Stimulated activated CD4-positive, alpha-beta T cell treated with anti-CD3 and anti-CD28 coated beads, Interleukin-2, amount 100 ng/mL, for 24 hours (primary cell): ENCODE data around the gene NDRG3.

Experiments
- DNase-seq, 2 donors: peaks; one replicate each; pipeline ENCODE4 v3.0.0-alpha.2; 2020

NDRG3 gene

DNA sequence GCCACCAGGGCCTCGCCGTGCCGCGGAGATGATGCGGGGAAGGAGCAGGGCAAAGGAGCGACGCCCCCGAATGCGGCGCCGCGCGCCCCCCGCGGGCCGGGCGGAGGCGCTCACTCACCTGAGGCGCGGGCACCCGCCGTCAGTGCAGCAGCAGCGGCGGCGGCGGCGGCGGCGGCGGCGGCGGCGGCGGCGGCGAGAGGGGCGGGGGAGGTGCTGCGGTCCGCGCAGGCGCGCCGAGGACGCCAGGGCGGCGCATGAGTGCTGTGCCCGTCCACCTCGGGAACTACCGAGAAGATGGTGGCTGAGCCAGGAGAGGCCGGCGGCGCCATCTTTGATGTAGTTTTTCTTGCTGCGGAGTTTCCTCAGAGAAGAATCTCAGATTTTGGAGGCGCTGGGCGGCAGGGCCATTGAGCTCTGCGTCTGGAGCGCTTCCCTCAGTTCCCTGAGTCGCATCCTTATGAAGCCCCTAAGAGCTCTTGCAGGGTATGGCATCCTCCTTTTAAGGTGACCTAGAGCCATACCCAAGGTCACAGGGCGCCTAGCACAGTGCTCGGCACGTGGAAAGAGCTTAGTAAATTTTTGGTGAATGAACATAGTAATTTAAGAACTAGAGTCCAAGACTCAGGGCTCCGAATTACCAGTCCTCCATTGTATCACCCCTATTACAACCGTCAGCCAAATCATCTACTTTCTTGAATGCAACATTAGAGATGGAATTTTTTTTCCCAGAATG is at the start of gene NDRG3:
NDRG3 (minus strand) TSS at position 164 of the 733 bp plus-strand sequence. CDS start 24,355 bp downstream, outside the sequence.
- peak; percentile 90 to 92 for DNase-seq

DNA sequence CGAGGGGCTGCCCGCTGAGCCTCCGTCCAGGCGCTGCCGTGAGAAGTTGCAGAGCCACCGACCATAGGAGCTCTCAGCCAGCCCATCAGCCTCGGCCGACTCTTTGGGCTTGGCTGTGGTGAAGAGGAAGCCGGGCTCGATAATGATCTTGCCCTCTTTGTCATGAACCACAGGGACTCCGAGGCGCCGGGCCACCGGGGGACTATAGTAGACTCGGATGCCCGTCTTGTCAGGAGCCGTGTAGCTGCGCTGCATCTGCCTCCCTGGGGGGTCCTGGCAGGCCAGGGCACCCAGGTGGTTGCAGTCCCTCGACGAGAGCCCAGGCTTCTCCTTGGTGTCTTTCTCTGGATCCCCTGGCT is 48.2 kb upstream of the NDRG3 start:
- no peak for DNase-seq

DNA sequence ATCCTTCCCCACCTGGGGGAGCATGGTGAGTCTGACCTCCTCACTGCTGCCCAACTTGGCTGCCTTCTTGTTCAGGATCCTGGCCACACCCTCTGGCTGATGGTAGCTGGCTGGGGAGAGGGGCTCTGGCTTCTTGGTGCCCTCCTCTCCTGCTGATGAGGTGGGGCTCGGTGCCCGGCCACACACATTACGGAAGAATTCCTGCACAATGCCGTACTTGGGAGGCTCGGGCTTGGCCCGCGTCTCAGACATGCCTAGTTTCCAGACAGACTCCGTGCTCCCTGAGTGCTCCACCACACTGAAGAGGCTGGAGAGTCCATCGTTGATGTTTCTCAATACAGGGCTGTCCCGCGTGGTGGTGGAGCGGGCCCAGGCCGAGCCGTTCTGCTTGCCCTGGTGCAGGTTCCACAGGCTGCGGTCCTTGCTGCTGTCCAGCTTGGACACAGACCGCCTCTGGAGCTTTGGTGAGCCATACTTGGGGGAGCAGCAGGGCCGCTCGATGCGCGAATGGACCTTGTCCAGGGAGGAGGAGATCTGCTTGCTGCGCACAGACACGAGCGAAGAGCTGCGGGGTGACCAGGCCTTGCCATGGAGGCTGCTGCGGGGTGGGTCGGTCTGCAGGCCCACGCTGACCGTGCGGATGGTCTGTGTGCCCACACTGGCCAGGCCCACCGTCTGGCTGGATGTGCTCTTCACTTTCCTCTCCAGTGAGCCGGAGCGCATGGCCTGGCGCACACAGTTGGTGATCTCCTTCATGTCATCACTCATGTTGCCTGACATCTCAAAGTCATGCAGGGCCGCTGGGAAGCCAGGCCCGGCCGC is 47.6 kb upstream of the NDRG3 start:
- DNase-seq, result no peak

DNA sequence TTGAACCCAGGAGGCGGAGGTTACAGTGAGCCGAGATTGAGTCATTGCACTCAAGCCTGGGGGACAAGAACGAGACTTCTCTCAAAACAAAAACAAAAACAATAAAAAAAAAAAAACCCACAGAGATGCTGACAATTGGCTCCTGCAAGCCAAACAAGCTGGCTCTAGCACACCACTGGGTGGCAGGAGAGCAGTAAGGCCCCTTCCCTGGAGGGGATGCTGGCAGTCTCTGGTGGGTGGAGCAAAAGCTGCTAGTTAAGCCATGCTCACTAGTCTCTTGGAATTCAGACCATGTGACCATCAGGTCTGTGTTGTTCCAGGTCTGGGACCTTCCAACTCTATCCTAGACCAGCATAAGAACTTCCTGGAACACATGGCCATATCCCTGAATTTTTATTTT is 46.5 kb upstream of the NDRG3 start:
- DNase-seq, result peak in 1 of 2 donors; percentile 9

DNA sequence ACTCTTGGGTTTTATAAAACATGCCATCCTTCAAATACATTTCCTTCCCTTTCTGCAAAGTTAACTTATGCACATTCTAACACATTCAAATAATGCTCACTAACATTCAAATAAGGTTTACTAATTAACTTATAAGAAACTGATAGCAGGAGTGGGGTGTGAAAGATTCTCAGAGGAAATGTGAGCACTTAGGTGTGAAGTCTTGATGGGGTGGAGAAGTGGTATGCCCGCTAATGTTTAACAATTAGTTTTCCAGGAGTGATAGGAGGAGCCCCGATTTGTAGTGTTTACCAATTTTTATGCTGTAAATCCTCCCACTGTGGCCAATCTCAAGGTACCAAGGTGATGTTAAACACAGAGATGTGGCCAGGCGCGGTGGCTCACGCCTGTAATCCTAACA is 46.0 kb upstream of the NDRG3 start:
- no peak for DNase-seq

DNA sequence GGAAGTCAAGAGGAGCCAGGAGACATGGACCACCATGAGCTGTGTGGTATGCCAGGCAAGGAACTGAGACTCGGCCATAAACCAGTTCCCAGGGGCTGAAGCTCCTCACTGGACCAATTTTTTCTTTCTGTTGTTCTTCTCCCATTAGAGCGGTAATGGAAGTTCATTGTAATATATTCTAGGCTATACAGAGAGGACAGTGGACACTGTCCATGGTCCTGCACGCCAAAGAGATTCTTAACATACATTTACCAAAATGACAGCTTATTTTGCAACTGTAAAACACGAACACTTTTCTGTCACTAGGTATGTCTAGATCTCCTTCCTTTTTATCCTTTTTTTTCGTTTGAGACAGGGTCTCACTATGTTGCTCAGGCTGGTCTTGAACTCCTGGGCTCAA is 40.8 kb upstream of the NDRG3 start:
- DNase-seq, result no peak

GRCh38 chr20:36786246-36786645 is 40.4 kb upstream of the NDRG3 start:
- no peak for DNase-seq

GRCh38 chr20:36785308-36785707 is 39.4 kb upstream of the NDRG3 start:
- DNase-seq, result no peak

GRCh38 chr20:36784900-36785299 is 39.0 kb upstream of the NDRG3 start:
- DNase-seq, result no peak

DNA sequence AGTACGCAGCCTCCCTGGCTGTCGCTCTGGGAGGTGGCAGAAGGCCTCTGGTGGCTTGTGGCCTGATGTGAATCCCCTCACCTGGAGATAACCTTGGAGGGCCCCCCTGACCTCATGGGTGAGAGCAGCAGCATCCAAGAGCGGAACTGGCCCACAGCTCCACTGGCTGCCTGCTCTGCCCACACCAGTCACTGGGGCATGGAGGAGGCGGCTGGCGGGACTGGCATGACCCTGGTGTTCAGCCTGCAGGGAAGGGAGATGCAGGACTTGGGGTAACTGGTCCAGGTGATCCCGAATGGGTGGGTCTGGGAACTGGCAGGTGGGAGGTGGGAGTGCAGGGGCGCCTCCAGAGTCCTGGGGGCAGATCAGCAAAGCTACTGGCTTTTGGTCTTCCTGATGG is 38.2 kb upstream of the NDRG3 start:
- DNase-seq, result no peak

DNA sequence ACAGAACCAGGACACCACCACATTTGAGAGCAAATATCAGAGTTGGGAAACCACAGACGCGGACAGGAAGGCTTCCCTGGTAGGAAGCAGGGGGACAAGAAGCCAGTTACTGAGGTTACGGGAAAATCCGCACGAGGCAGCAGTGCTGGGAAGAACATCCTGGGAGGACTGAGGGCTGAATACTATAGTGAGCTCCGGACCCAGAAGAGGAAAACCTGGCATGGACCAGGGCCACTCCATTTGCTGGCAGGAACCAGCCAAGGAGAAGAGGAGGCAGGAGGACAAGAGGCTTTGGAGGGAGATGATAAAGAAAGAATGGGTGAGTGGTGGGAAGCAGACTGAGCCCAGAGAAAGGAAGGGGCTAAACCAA is 33.8 kb upstream of the NDRG3 start:
- DNase-seq, result no peak

- DNase-seq, result no peak
Measured at GRCh38 chr20:36778831-36779655, 33.2 kb upstream of the NDRG3 start.

GRCh38 chr20:36777576-36777975 is 31.7 kb upstream of the NDRG3 start:
- no peak for DNase-seq

GRCh38 chr20:36777167-36777566 is 31.3 kb upstream of the NDRG3 start:
- DNase-seq, result no peak

DNA sequence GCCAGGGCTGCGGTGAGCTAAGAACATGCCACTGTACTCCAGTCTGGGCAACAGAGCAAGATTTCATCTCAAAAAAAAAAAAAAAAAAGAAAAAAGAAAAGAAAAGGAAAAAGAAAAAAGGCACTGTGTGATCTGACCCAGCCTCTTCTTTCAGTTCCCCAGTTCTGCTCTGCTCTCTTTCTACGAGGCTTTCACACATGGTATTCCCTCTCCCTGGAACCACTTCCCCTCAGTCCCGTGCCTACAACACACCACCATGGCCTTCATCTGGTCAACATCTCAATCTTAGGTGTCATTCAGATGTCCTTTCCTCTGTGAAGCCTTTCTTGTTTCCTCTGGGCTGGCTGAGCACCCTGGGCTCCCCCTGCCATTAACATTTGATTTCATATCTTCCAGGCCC is 29.9 kb upstream of the NDRG3 start:
- no peak for DNase-seq

GRCh38 chr20:36775196-36775595 is 29.3 kb upstream of the NDRG3 start:
- DNase-seq, result no peak

DNA sequence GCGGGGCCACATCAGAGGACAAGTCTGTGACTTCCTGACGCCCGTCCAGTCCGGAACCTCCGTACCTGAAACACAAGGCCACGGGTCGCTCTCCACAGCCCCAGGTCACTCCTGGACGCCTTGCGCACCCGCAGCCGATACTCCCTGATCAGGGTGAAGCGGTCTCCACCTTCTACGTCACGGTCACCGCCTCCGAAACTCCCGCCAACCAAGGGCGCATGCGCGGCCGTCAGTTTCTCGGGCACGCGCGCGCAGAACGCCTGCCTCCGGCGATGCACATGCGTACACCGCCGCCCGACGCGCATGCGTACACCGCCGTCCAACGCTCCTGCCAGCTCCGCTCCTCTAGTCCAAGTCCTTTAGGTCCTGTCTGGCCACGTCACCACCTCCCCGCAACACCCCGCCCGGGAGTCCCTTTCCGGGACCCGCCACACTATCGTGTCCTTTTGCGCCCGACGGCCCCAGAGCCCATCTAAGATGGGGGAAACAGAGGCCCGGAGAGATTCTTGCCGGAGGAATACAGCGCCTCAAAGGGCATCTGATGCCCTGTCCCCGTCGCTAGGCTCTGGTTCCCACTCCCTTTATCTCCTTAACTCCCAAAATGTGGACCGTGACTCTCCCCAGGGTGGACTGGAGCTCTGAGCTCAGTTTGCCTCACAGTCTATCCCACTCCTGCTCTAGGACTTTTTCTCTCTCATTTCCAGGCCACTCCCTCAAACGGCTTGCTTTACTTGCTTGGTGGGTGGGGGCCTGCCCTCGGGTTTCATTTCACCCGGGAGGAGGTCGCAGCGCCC is 27.9 kb upstream of the NDRG3 start, which contains the start of gene DSN1:
DSN1 (minus strand) TSS at position 167 of the 794 bp plus-strand sequence. CDS start 2,305 bp downstream, outside the sequence.
- DNase-seq, result peak; percentile 99

GRCh38 chr20:36773107-36773596 is 27.3 kb upstream of the NDRG3 start:
- DNase-seq, result no peak

DNA sequence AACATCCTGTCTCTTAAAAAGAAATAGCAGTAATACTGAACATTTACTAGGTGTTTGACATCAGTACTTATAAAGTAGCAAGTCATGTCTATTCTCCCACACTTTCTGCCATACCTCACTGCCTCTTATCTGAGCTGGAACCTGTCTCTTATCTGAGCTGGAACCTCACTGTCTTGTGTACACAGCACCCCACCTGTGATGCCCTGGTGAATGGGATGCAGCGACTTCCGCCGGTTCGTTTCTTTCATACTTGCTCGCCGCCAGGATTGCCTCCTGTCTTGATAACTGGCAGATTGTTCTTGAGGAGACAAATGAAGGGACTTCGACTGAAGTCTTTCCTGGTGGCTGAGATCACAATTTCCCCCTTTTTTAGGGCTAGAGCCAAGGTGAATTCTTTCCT is 24.8 kb upstream of the NDRG3 start:
- no peak for DNase-seq

GRCh38 chr20:36768768-36769430 is 23.0 kb upstream of the NDRG3 start:
- DNase-seq, result no peak

- no peak for DNase-seq
Measured at GRCh38 chr20:36761125-36761524, 15.2 kb upstream of the NDRG3 start.

- DNase-seq, result no peak
Measured at GRCh38 chr20:36760647-36761046, 14.8 kb upstream of the NDRG3 start.
